Stimulated activated CD4-positive, alpha-beta T cell treated with anti-CD3 and anti-CD28 coated beads, Interleukin-2, amount 100 ng/mL, for 24 hours (primary cell): Measurements from ENCODE around the gene CCDC157.
A peak's percentile ranks its signal among the peaks of the same experiment; 100 is the strongest.
"Not testable (repeated sequence)": the region's sequence is repeated elsewhere in the genome, so short reads cannot be mapped to it uniquely, and the experiment has no call there.

ENCODE experiments used
- DNase-seq, 2 donors: peaks; one replicate each; pipeline ENCODE4 v3.0.0-alpha.2; 2020

CCDC157 gene

DNA sequence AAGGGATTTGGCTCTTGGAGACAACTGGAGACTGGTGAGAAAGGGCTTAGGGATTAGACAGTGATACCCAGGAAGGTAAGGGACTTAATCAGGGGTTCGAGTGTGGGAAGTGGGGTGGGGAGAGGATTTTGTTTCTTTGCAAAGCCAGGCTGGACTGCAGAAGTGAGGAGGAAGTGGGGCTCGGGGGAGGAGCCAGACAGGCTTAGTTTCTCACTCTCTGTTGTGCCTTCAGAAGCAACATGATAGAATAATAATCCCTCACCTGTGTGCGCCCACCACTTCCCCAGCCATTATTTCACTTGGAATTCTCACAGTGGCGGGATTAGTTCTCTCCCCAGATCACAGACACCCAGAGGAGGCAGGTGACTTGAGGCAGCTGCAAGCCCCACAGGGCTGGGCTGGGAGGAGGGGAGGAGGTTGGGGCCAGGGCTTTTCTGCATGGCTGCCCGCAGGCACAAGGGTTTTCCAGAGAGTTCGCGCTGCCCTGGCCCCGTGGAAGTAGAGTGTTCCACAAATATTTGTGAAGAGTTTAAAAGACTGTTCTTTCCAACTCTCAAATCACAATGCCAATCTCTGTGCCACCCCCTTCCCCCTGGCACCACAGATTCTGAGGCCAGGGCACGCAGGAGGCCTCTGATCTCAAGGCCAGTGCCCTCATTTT lies 36.0 kb downstream of the CCDC157 start:
- no peak for DNase-seq

DNA sequence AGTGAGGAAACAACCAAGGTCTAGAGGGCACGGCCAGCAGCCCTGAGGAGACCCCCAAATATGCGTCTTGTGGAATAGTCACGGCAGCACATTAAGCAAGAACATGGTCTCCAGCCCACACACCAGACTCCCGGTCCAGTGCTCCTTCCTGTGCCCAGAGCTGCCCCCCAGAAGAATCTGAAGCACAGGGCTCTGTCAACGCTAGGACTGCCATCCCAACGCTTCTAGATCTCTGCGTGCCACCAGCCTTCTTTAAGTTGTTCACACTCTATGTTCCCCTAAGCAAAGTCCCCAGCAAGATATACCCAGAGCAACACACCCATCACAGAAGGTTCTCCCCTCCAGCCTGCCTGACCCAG lies 36.5 kb downstream of the CCDC157 start:
- no peak for DNase-seq

DNA sequence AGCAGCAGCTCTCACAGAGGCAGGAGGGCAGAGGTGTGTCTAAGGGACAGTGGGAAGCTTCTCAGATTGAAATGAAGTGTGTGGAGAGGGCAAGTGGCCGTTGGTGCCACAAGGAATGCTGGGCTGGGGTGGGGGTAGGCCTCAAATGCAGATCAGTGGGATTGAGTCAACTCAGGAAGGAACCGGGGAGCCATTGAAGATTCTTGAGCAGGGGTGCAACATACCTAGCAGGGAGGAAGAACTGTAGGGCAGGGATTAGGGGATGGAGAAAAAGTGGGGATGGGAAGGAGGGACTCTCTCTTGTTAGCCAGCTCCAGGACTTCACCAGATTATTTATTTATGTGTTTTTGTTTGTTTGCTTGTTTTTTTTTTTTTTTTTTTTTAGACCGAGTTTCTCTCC lies 37.1 kb downstream of the CCDC157 start:
- DNase-seq = no peak

DNA sequence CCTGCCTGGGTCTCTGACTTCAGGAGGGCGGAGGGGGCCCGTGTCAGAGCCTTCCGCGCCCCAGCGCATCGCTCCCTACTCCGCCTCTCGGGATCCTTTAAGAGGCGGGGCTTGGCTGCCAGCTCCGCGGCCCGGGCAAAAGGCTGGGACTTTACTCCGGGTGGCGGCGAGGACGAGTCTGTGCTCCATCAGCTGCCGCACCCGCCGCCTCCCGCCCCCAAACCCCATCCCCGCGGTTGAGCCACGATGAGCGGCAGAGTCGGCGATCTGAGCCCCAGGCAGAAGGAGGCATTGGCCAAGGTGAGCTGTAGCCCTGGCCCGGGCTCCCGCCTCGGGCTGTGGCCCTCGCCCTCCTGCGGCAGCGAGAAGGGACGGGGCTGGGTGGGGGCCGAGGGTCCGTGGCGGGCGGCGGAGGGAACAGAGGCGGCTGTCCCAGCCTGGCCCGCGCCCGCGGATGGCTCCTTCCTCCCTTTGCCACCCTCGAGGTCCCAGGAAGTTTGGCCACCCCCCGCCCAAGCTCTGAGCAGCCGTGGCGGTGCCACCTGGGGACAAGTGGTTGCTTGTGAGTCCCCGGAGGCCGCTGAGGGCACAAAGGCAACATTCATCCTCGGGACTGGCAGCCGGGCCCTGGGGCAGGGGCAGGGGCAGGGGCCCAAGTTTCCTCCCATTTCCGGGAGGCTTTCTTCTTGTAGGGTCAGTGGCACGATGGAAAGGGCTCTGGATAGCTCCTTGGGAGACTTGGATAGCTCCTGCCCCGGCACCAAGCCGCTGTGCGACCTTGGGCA lies 40.3 kb downstream of the CCDC157 start, which contains the start of gene SEC14L2:
SEC14L2 (plus strand) TSS at position 148 of the 785 bp plus-strand sequence; CDS start at position 247, 99 bp downstream.
- peak; percentile 70 to 79 for DNase-seq

DNA sequence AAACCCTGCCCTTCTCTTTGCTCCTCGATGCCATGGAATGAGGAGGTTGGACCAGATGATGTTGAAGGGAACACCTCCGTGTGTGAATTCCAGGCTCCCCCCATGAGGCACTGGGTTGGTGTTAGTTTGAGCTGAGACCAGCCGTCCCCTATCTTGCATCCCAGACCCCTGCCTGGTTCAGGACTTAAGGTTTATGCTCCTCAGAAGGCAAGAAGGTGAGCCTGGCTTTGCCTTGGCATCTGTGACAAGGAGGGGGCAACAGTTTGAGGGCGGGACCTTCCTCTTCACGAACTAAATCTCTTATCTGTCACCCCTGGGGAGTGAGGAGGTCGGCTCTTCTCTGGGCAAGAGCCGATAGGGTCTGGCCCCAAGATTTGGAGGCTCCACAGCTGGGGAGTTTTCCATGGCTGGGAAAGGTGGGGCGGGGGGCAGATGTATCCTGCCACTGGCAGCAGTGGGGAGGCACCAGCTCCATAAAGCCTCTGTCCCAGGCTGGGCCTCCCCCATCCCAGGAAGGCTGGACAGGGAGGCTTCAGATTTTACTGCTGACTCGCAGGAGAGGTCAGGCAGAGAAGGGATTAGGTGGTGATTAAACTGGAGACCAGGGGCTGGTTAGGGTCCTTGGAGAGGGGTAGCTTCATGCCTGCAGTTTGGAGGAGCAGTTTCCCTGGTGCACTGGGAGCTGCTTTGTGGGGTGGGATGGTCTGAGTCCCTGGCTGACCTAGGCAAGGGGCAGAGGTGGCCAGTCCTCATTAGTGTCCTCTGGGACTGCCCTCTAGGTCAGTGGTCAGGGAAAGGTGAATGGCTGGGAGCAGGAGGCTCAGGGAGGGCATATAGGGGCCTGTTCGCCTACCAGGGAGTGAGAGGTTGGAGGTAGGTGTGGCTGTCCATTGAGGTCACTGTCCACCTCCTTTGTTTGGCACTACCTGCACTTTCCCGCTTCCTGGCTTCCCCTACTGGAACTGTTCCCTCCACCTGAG lies 41.1 kb downstream of the CCDC157 start:
- DNase-seq = peak in 1 of 2 donors; percentile 9

DNA sequence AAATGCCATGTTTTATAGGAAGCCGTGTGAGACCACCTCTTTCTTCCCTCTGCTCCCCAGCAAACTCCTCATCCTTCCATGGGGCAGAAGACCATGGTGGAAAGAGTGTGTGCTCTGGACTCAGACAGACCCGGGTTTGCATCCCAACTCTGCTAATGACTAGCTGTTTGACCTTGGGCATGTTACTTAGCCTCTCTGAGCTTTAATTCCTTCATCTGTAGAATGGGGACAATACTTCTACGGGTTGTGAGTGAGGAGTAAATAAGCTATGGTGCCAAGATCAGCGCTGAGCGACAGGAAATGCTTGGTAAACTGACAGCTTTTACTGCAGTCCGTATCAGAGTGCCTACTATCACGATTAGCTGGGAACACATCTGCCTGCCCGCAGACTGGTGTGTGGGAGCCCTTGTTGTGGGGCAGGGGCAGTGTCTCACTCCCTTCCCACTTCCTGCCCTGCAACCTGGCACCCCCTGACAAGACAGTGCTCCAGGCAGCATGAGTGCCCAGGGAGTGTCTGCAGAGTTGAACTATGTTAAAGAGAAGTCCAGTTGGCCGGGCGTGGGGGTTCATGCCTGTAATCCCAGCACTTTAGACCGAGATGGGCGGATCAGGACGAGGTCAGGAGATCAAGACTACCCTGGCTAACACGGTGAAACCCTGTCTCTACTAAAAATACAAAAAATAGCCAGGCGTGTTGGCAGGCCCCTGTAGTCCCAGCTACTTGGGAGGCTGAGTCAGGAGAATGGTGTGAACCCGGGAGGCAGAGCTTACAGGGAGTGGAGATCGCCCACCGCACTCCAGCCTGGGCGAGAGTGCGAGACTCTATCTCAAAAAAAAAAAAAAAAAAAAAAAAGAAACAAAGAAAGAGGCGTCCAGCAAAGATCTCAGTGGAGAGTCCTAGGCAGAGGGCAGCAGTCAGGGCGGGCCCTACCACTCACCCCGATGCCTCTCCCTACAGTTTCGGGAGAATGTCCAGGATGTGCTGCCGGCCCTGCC lies 42.2 kb downstream of the CCDC157 start:
- DNase-seq = no peak

DNA sequence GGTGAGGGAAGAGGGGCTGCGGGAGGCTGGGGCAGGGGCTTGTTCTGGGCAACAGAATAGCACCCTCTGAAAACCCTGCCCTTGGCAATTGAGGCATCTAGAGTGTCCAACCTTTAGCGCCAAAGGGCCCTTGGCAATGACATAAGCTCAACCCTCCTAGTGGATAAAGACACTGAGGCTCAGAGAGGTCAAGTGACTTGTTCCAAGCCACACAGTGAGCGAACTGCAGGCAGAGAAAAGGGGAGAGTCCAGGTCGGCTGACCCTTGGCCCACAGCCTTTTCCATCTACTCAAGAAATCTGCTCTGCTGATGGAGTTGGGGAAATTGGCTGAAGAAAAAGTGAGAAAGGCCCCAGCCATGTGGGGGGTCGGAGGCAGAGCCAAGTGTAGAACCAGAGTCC lies 42.9 kb downstream of the CCDC157 start:
- DNase-seq = no peak

DNA sequence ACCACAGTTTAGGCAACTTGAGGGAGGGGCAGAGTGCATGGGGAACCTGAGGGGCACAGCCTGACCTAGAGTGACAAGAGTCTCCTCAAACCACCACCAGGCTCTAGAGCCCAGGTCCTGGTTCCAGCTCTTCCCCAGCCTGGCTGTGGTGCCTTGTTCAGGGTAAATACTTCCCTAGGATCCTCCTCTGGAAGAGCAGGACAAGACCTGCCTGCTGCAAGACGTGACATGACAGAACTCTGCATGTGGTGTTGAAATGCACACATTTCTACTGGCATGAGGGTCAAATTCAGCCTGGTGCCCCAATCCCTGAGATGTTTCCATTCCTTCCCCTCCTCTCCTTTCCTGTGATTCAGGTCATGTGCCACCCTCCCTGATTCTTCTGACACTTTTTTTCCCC lies 43.4 kb downstream of the CCDC157 start:
- DNase-seq = no peak

DNA sequence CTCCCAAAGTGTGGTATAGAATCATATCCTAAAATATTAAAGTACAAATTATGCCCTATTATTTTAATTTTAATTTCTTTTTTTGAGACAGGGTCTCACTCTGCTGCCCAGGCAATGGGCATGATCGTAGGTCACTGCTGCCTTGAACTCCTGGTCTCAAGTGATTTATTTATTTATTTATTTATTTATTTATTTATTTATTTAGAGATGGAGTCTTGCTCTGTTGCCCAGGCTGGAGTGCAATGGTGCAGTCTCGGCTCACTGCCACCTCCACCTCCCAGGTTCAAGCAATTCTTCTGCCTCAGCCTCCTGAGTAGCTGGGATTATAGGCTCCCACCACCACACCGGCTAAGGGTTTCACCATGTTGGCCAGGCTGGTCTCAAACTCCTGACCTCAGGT lies 44.2 kb downstream of the CCDC157 start:
- DNase-seq = not testable (repeated sequence)

DNA sequence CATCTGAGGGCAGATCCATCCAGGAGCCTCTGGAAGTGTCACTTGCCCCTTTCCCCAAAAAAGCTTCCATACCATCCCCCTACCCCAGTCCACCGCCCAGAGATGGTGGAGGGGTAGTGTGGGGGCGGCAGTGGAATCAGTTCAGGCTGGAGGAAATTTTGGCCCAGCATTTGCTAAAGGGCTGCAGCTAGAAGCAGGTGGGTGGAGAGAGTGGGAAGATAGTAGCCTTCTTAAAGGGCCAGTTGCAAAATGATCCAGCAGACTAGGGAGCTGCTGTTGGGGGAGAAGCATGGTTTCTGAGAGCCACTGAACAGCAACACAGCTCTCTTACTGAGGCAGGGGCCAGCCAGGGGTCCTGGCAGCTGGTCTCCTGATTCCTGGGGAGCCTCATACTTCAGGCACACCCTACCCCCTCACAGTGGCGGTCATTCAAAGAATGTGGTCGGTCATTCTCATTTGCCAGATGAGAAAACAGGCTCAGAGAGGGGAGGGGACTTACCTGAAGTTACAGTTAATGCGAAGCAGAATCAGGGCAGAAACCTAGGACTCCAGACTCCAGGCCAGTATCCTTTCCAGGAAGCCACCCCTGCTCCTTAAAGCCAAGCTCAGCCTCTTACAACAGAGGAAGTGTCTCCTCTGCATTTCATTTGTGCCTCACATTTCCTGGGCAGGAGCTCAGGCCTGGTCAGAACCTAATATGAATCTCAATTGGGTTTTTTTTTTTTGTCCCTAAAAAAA lies 45.4 kb downstream of the CCDC157 start:
- no peak for DNase-seq

DNA sequence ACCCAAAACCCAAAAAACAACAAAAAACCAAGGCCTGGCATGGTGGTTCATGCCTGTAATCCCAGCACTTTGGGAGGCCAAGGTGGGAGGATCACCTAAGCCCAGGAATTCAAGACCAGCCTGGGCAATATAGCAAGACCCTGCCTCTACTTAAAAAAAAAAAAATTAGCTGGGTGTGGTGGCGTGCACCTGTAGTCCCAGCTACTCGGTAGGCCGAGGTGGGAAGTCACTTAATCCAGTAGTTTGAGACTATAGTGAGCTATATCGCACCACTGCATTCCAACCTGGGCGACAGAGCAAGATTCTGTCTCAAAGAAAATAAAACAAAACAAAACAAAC lies 45.9 kb downstream of the CCDC157 start:
- DNase-seq = not testable (repeated sequence)

DNA sequence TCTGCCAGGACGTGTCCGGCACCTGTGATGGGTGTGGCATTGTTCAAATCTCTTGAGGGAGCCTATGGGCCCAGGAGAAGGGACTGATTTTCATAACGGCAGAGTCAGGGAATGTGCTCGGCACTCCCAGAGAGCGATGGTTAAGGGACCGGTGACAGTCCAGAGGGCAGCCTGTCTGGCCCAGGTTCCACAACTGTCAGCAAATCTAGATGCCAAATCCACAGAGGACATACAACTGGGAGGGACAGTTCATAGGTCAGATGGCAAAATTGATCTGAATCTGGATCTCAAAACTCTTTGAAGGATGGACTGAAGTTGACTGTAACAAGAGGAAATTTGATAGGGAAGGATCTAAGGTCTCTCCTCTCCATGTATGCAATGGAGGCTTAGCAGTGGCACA lies 47.5 kb downstream of the CCDC157 start:
- DNase-seq = no peak

DNA sequence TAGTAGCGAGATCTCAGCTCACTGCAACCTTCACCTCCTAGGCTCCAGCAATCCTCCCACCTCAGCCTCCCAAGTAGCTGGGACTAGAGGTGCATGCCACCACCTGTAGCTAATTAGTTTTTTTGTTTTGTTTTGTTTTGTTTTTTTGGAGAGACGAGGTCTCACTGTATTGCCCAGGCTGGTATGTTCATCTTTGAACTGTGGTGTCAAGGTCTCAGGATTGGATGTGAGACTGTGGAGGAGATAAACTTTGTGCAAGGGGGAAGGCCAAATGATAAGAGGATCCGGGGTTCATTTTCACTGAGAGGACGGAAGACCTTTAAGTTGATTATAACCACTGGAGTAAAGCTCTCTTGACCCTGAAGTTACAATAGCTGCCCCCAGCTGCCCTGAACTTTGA lies 48.9 kb downstream of the CCDC157 start:
- DNase-seq = no peak

DNA sequence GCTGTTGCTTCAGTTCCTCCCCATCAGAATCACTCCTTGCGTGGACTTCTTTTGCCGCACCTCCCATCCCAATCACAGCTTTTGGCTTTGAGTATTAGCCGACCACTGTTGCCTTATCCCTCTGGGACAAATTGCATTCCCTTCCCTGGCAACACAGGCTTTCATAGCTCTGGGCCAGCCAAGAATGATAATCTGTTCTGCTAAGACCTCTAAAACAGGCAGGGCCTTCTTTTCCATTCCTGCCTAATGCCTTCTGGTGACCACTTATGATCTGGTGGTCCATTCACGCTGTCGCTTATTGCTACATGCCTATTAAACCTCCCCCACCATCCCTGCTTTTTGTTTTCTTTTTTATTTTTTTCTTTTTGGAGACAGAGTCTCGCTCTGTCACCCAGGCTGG lies 49.6 kb downstream of the CCDC157 start:
- DNase-seq = no peak

DNA sequence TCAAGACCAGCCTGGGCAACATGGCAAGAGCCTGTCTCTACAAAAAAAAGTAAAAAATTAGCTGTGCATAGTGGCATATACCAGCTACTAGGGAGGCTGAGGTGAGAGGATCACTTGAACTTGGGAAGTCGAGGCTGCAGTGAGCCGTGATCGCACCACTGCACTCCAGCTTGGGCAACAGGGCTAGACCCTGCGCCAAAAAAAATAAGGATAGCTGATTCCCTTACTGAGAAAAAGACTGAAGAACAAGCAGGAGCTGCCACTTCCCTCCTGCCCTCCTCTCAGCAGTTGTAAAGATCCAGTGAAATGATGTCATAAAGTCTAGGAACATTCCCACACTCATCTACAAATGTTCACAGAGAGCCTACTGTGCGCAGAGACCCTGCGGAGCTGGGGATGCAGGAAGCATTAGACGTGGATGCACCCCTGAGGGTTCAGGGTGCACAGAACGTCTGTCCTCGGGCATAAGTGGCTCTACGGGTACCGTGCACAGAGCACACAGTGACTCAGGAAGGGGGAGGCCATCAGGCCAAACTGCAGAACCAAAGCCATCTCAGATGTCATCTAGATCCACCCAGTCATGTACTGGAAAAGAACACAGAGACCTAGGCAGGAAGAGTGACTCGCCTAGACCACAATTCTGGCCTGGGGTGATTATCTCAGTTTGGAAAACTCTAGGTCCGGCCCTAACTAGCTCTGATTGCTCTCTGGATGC lies 51.7 kb downstream of the CCDC157 start:
- DNase-seq = no peak

DNA sequence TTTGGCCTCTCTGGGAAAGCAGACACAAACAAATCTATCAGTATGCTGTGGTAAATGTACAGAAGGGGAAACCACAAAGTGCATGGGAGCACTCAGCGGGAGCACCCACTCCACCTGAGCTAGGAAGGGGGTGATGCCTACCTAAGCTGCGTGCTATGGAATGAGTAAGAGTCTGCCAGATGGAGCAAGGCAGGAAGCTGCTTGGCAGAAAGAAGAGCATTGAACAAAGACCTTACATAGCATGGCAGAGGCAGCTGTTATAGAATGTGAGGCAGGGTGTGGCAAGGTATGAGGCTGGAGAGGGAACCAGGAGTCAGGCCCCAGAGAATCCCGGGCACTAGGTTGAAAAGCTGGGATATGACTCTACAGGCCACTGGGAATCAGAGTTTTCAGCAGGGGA lies 55.0 kb downstream of the CCDC157 start:
- no peak for DNase-seq

DNA sequence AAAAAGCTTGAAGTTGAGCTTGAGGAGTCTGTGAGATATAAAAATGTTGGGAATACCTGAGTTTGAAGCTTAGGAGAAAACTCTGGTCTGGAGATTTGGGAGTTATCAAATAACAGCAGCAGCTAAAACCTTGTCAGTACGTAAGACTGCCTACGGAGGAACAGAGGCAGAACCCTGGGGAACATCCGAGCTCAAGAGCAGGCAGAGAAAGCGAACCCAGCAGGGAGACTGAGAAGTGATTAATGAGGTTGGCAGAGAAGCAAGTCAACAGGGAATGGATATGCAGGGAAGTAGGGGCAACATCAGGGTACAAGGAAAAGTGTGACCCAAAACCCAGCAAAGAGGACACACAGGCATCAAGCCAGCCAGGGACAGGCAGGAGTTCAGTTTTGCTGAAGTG lies 56.2 kb downstream of the CCDC157 start:
- no peak for DNase-seq

DNA sequence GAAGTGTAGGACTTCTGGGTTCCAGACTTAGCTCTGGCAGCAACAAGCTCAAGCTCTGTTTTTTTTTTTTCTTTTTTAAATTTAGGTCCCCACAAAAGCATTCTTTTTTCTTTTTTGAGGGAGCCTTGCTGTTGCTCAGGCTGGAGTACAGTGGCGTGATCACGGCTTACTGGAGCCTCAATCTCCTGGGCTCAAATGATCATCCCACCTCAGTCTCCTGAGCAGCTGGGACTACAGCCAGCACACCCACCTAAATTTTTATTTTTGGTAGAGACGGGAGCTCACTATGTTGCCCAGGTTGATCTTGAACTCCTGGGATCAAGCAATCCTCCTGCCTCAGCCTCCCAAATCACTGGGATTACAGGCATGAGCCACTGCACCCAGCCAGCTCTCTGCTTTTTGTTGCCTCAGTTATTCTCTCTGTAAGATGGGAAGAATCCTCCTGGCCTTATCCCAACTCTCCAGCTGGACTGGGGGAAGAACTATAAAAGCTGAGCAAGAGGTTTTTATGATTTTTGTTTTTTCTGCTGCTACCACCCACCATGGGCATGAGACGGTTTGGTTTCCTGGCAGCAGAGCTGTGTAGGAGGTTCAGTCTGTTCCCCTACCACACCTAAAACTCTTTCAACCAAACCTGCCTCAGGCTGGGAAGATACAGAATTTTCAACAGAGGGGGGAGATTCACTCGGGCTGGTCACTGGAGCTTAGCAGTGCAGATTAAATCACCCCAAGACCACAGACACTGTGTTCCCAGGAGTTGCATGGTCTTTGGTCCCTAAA lies 57.1 kb downstream of the CCDC157 start:
- no peak for DNase-seq

DNA sequence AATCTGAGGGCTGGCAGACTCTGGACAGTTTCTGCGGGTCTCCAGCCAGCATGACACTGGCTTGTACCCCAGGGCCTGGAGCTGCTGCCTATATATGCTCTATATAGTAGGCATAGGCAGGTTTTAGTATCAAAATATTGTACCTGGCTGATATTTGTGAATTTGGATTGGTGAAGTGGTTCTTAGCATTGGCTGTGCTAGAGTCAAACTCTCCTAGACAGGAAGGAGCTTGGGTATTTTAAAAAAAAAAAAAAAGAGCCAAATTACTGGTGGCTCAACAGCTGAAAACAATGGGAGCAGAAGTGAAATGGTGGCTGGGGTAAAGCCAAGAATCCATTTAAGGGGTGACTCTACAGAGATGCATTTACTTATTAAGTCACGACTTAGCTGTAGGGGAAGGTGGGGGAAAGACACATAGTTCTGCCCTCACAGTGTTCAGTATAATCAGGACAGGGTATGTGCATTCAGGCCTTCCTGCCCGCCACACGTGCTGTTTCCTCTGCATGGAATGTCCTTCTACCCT lies 57.8 kb downstream of the CCDC157 start:
- DNase-seq = no peak

DNA sequence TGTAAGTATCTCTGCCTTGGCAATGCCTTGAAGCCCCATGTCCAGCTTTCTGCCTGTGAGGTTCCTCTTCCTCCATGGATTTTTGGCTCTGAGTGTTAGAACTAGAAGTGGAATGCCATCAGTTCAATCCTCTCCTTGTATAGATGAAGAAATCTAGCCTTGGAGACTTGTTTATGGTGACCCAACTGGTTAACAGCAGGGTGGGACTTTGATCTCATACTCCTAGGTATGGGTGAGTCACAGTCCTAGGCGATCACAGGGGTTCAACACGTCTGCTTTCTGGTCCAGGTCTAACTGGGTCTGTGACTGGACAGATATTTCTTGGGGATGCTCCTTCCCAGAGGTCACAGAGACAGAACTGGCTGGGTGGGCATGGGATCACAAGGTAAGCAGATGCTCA lies 59.6 kb downstream of the CCDC157 start:
- no peak for DNase-seq
